HFFc6 (cell line): ENCODE results near the gene FBN1. TPM values are rescaled to one million over a fixed set of nuclear protein-coding genes. Genes with fewer than 3 reads are reported as not detected.

ENCODE experiments used
- DNase-seq: peaks from one replicate; pipeline ENCODE4 v3.0.0-alpha.2; 2018
- H3K27ac Mint-ChIP-seq: 2 replicates; pipeline ENCODE4 v1.8.0; 2020; ENCODE audit warnings: mild to moderate bottlenecking, mixed read lengths
- H3K27me3 Mint-ChIP-seq: 2 replicates; pipeline ENCODE4 v1.8.0; 2021; ENCODE audit warnings: mild to moderate bottlenecking, moderate library complexity, mixed read lengths; ENCODE audit not compliant: insufficient read depth
- H3K36me3 Mint-ChIP-seq: 2 replicates; pipeline ENCODE4 v1.8.0; 2021; ENCODE audit warnings: low read depth, mixed read lengths
- H3K4me1 Mint-ChIP-seq: 2 replicates; pipeline ENCODE4 v1.8.0; 2020; ENCODE audit warnings: low read depth, mixed read lengths
- H3K4me3 Mint-ChIP-seq: 2 replicates; pipeline ENCODE4 v1.8.0; 2020; ENCODE audit warnings: mild to moderate bottlenecking, moderate library complexity, mixed read lengths
- H3K9me3 Mint-ChIP-seq: 2 replicates; pipeline ENCODE4 v1.8.0; 2020; ENCODE audit warnings: mild to moderate bottlenecking, mixed read lengths
- CTCF ChIP-seq: fragments of 200-600 bp; sonication (generic); IDR thresholded peaks from 2 replicates; pipeline ENCODE4 v1.5.0; 2021; ENCODE audit warnings: antibody characterized with exemption, mild to moderate bottlenecking
- total RNA-seq, 6 experiments: library from RNA; stranded (reverse); fragmentation: NEBNext Ultra II Directional; extraction: Animal tissue kit (Norgen Biotek cat#: 25700); gene quantifications; 2 replicates in 1 of 6; 3 replicates in 5 of 6; pipeline ENCODE4 v1.2.3, GENCODE V29; 2021

The FBN1 gene
- total RNA-seq, 6 experiments from 2014 or later, result 584 to 754 (median 609) TPM

- Mint-ChIP-seq H3K27me3 (peaks cover 10% of the 10 kb centered on the region), H3K36me3 (peaks cover 13% of the 10 kb centered on the region), H3K9me3 (no peaks in the 10 kb centered on the region; the same call in 1 of the 2 replicates), H3K27ac (peak overlapping the region; percentile 85), H3K4me1 (peaks cover 78% of the 10 kb centered on the region), H3K4me3 (peak overlapping the region; percentile 40; the same call in 1 of the 2 replicates)
- TF ChIP-seq CTCF, result no peak
- DNase-seq, result peak; percentile 42
These were observed 255.8 kb downstream of the FBN1 start for GRCh38 chr15:48389691-48390143.

DNA sequence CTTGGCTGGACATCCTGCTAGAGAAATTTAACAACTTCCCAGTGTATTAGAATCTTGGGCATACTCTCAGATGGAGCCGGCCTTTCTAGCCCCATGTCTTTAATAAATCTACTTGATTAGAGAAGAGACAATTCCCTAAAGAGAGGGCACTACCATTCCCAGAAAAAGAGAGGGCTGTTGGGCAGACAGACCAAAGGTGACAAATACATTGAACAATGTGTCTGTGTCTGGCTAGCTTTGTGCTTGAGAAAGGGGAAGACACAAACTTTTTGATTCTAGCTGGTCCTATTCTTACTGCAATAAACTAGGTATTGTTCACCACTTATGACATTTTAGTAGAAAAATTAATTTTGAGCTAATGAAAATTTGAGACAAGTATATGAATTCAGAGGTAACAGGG, 256.6 kb downstream of the FBN1 start:
- H3K9me3 Mint-ChIP-seq, result no peaks in the 10 kb centered on the region; the same call in 1 of the 2 replicates
- peak overlapping the region; percentile 40 for H3K4me3 Mint-ChIP-seq
- no peak for TF ChIP-seq CTCF
- peaks cover 15% of the 10 kb centered on the region for H3K36me3 Mint-ChIP-seq
- H3K27me3 Mint-ChIP-seq, result peaks cover 14% of the 10 kb centered on the region
- H3K4me1 Mint-ChIP-seq, result peaks cover 80% of the 10 kb centered on the region
- DNase-seq, result no peak
- peak overlapping the region; percentile 85 for H3K27ac Mint-ChIP-seq

GRCh38 chr15:48388016-48388851, 257.3 kb downstream of the FBN1 start:
- H3K9me3 Mint-ChIP-seq, result no peaks in the 10 kb centered on the region; the same call in 1 of the 2 replicates
- peak overlapping the region; percentile 85 for H3K27ac Mint-ChIP-seq
- DNase-seq, result no peak

GRCh38 chr15:48385031-48385830, 260.3 kb downstream of the FBN1 start:
- Mint-ChIP-seq H3K4me1 (peaks cover 79% of the 10 kb centered on the region), H3K36me3 (peaks cover 24% of the 10 kb centered on the region), H3K9me3 (no peaks in the 10 kb centered on the region; the same call in 1 of the 2 replicates), H3K27ac (peak overlapping the region; percentile 98), H3K27me3 (peaks cover 15% of the 10 kb centered on the region), H3K4me3 (peak overlapping the region; percentile 80)
- TF ChIP-seq CTCF, result no peak
- DNase-seq, result peak; percentile 97

More at GRCh38 chr15:48388016-48388851, 257.3 kb downstream of the FBN1 start:
- no peak for TF ChIP-seq CTCF
- peaks cover 83% of the 10 kb centered on the region for H3K4me1 Mint-ChIP-seq
- H3K36me3 Mint-ChIP-seq, result peaks cover 20% of the 10 kb centered on the region
- peak overlapping the region; percentile 40 for H3K4me3 Mint-ChIP-seq
- H3K27me3 Mint-ChIP-seq, result peaks cover 16% of the 10 kb centered on the region

- Mint-ChIP-seq H3K9me3 (no peaks in the 10 kb centered on the region; the same call in 1 of the 2 replicates), H3K4me1 (peaks cover 73% of the 10 kb centered on the region), H3K27ac (peak overlapping the region; percentile 98), H3K4me3 (peak overlapping the region; percentile 80), H3K36me3 (peaks cover 24% of the 10 kb centered on the region), H3K27me3 (peaks cover 17% of the 10 kb centered on the region)
- no peak for DNase-seq
- TF ChIP-seq CTCF, result no peak
These were observed 260.9 kb downstream of the FBN1 start for GRCh38 chr15:48384616-48385015.
